ENCODE data around the gene LITAF.

Gene LITAF

DNA sequence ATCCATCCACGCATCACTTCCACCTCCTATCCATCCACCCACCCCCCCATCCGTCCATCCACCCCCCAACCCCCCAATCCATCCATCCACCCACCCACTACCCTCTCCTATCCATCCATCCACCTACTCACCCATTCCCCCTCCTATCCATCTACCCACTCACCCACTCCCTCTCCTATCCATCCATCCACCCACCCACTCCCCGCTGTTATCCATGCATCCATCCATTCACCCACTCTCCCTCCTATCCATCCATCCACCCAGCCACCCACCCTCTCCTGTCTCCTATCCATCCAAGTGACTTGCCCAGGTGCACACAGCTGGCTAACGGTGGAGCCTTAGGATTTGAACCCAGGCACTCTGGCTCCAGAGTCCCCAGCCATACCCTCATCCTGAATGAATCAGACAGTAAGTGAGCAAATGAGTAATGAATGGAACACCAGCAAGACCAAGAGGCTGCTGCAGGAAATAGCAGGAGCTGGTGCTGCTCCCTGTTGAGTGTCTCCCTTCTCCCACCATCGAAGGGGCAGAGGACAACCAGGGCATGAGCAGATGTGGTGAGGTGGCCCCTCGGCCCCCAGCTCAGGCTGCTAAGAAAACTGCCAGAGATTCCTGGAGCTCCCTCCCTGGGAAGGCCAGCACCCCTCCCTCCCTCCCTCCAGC lies 62.5 kb downstream of the LITAF start:
- Histone ChIP-seq H3K4me3 (replicated peaks; ENCODE audit: insufficient read depth, low read length) (no peak overlapping the region), H3K27ac (replicated peaks) (no peak overlapping the region), H3K27me3 (ENCODE audit: insufficient read depth, poor library complexity, severe bottlenecking) (no peaks in the 10 kb centered on the region)
- no peak for DNase-seq (ENCODE audit: low read depth in 1 of 2, low spot score in 1 of 2)
- TF ChIP-seq SPI1 (IDR thresholded peaks at IDR 0.05; ENCODE audit: borderline replicate concordance, low read depth): no peak
- TF ChIP-seq, protein P1, sequence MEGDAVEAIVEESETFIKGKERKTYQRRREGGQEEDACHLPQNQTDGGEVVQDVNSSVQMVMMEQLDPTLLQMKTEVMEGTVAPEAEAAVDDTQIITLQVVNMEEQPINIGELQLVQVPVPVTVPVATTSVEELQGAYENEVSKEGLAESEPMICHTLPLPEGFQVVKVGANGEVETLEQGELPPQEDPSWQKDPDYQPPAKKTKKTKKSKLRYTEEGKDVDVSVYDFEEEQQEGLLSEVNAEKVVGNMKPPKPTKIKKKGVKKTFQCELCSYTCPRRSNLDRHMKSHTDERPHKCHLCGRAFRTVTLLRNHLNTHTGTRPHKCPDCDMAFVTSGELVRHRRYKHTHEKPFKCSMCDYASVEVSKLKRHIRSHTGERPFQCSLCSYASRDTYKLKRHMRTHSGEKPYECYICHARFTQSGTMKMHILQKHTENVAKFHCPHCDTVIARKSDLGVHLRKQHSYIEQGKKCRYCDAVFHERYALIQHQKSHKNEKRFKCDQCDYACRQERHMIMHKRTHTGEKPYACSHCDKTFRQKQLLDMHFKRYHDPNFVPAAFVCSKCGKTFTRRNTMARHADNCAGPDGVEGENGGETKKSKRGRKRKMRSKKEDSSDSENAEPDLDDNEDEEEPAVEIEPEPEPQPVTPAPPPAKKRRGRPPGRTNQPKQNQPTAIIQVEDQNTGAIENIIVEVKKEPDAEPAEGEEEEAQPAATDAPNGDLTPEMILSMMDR (IDR thresholded peaks at IDR 0.05; ENCODE audit: insufficient read depth, low read length): no peak
- TF ChIP-seq GABPA (IDR thresholded peaks at IDR 0.05; ENCODE audit: low read depth): no peak

DNA sequence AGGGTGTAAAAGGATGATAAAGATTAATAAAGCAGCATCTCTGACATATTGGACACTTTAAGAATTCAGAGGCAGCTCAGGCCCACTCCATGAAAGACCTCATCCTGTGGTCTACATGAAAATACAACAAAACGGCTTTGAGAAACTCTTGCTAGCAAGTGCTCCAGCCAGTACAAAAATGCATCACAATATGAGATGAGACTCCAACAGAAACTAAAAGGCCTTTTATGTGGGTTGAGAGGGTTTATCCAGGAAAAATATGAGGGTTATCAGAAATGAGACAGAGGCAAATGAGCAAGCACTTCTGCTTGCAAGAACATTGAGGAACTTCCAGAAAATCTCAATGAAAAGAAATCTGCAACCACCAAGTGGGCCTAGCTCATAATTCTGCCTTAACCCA lies 65.7 kb downstream of the LITAF start:
- no peak overlapping the region for H3K27ac ChIP-seq (replicated peaks)
- no peak overlapping the region for H3K4me3 ChIP-seq (replicated peaks; ENCODE audit: insufficient read depth, low read length)
- no peak for TF ChIP-seq POLR2AphosphoS5 (IDR thresholded peaks at IDR 0.05; ENCODE audit: low read depth)
- TF ChIP-seq, protein P1 (IDR thresholded peaks at IDR 0.05; ENCODE audit: insufficient read depth, low read length): no peak
- TF ChIP-seq GABPA (IDR thresholded peaks at IDR 0.05; ENCODE audit: low read depth): no peak
- TF ChIP-seq, protein P2, sequence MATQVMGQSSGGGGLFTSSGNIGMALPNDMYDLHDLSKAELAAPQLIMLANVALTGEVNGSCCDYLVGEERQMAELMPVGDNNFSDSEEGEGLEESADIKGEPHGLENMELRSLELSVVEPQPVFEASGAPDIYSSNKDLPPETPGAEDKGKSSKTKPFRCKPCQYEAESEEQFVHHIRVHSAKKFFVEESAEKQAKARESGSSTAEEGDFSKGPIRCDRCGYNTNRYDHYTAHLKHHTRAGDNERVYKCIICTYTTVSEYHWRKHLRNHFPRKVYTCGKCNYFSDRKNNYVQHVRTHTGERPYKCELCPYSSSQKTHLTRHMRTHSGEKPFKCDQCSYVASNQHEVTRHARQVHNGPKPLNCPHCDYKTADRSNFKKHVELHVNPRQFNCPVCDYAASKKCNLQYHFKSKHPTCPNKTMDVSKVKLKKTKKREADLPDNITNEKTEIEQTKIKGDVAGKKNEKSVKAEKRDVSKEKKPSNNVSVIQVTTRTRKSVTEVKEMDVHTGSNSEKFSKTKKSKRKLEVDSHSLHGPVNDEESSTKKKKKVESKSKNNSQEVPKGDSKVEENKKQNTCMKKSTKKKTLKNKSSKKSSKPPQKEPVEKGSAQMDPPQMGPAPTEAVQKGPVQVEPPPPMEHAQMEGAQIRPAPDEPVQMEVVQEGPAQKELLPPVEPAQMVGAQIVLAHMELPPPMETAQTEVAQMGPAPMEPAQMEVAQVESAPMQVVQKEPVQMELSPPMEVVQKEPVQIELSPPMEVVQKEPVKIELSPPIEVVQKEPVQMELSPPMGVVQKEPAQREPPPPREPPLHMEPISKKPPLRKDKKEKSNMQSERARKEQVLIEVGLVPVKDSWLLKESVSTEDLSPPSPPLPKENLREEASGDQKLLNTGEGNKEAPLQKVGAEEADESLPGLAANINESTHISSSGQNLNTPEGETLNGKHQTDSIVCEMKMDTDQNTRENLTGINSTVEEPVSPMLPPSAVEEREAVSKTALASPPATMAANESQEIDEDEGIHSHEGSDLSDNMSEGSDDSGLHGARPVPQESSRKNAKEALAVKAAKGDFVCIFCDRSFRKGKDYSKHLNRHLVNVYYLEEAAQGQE (IDR thresholded peaks at IDR 0.05; ENCODE audit: insufficient replicate concordance, low read depth): no peak
- TF ChIP-seq SPI1 (IDR thresholded peaks at IDR 0.05; ENCODE audit: borderline replicate concordance, low read depth): no peak
- DNase-seq (ENCODE audit: low read depth in 1 of 2, low spot score in 1 of 2): no peak
- H3K27me3 ChIP-seq (ENCODE audit: insufficient read depth, poor library complexity, severe bottlenecking): no peaks in the 10 kb centered on the region

DNA sequence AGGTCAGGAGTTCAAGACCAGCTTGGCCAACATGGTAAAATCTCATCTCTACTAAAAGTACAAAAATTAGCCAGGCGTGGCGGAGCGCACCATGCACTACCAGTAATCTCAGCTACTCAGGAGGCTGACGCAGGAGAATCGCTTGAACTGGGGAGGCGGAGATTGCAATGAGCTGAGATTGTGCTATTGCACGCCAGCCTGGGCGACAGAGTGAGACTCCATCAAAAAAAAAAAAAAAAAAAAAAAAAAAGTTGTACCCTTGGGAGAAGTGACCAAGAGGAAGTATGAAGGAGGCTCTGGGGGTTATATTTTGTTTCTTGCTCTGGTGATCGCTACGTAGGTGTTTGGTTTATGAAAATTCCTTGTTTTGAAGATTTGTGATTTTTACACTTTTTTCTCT lies 66.3 kb downstream of the LITAF start:
- Histone ChIP-seq H3K4me3 (replicated peaks; ENCODE audit: insufficient read depth, low read length) (no peak overlapping the region), H3K27me3 (ENCODE audit: insufficient read depth, poor library complexity, severe bottlenecking) (no peaks in the 10 kb centered on the region), H3K27ac (replicated peaks) (no peak overlapping the region)
- DNase-seq (ENCODE audit: low read depth in 1 of 2, low spot score in 1 of 2): no peak
- TF ChIP-seq POLR2AphosphoS5 (IDR thresholded peaks at IDR 0.05; ENCODE audit: low read depth) (no peak), GABPA (IDR thresholded peaks at IDR 0.05; ENCODE audit: low read depth) (no peak), SPI1 (IDR thresholded peaks at IDR 0.05; ENCODE audit: borderline replicate concordance, low read depth) (no peak)
- TF ChIP-seq, protein P1 (IDR thresholded peaks at IDR 0.05; ENCODE audit: insufficient read depth, low read length): no peak
- TF ChIP-seq, protein P2 (IDR thresholded peaks at IDR 0.05; ENCODE audit: insufficient replicate concordance, low read depth): no peak

DNA sequence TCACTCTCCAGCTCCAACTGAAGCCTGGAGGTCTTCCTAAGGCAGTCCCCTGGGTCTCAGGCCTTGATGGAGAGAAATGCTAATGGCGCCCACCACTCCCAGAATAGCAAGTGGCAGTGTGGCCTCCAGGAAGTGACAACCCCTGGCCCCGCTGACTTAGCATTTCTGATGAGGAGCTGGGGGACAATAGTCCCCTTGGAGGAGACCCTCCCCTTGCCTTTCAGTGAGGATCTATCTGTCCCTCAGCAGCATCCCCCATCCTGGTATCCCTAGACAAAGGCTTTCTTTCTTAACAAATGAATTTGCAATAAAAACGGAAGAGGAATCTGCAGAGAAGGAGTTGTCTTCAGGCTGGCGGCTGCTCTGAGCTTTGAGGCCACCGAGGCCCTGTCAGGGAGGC lies 68.8 kb downstream of the LITAF start:
- Histone ChIP-seq H3K27me3 (ENCODE audit: insufficient read depth, poor library complexity, severe bottlenecking) (no peaks in the 10 kb centered on the region), H3K27ac (replicated peaks) (no peak overlapping the region), H3K4me3 (replicated peaks; ENCODE audit: insufficient read depth, low read length) (no peak overlapping the region)
- DNase-seq (ENCODE audit: low read depth in 1 of 2, low spot score in 1 of 2): no peak
- TF ChIP-seq, protein P2 (IDR thresholded peaks at IDR 0.05; ENCODE audit: insufficient replicate concordance, low read depth): no peak
- TF ChIP-seq POLR2AphosphoS5 (IDR thresholded peaks at IDR 0.05; ENCODE audit: low read depth) (no peak), SPI1 (IDR thresholded peaks at IDR 0.05; ENCODE audit: borderline replicate concordance, low read depth) (no peak), GABPA (IDR thresholded peaks at IDR 0.05; ENCODE audit: low read depth) (no peak)
- TF ChIP-seq, protein P1 (IDR thresholded peaks at IDR 0.05; ENCODE audit: insufficient read depth, low read length): no peak
